PC-3 (cell line): ENCODE data around the gene C1orf116.

Experiments used
- CTCF ChIP-seq: fragments of 300-600 bp; sonication (generic); conservative IDR thresholded peaks from 2 replicates; pipeline ENCODE4 v1.5.1; 2017; ENCODE audit warnings: antibody characterized with exemption, low read depth, mild to moderate bottlenecking, low read length
- EZH2 ChIP-seq: fragments of 300-600 bp; sonication (generic); IDR thresholded peaks from one replicate; pipeline ENCODE4 v1.6.1; 2017; ENCODE audit warnings: antibody characterized with exemption, mild to moderate bottlenecking, low read length; ENCODE audit not compliant: unreplicated experiment

- TF ChIP-seq CTCF, result no peak
- TF ChIP-seq EZH2, result no peak
These were observed 38.3 kb upstream of the C1orf116 start for GRCh38 chr1:207070811-207071210.
